Colonic mucosa (tissue), 4 donors: ENCODE results near the gene P2RX6. TPM values are rescaled to one million over a fixed set of nuclear protein-coding genes. Genes with fewer than 3 reads are reported as not detected.

Experiments
- DNase-seq: peaks from one replicate; pipeline ENCODE4 v3.0.0-alpha.2; 2020
- H3K27ac ChIP-seq: fragments of 200-600 bp; one replicate; pipeline ENCODE4 v1.8.0; 2021
- H3K27me3 ChIP-seq: fragments of 200-600 bp; one replicate; pipeline ENCODE4 v1.8.0; 2021
- H3K36me3 ChIP-seq: fragments of 200-600 bp; one replicate; pipeline ENCODE4 v1.8.0; 2021
- H3K4me1 ChIP-seq: fragments of 200-600 bp; one replicate; pipeline ENCODE4 v1.8.0; 2021; ENCODE audit warnings: mild to moderate bottlenecking
- H3K4me3 ChIP-seq: fragments of 200-600 bp; one replicate; pipeline ENCODE4 v1.8.0; 2021
- H3K9ac ChIP-seq, 2 donors: one replicate each; pipeline ENCODE4 v1.7.0; 2013; ENCODE audit warnings: control low read depth in 2 of 2, low read depth in 2 of 2, low read length in 2 of 2
- H3K9me3 ChIP-seq: fragments of 200-600 bp; one replicate; pipeline ENCODE4 v1.8.0; 2021
- intact Hi-C: fragments of 100-400 bp; cut with DNase I; formaldehyde crosslinking; loops from one replicate; pipeline ENCODE4 v1.14.1; 2022
- total RNA-seq, 2 donors: library from RNA; stranded (reverse); fragmentation: NEBNext Ultra II Directional in 1 of 2; extraction: Animal tissue kit (Norgen Biotek cat#: 25700) in 1 of 2; gene quantifications; one replicate each; pipeline ENCODE4 v1.2.1, GENCODE V29; 2021
- TF ChIP-seq, protein P1 (sequence below): fragments of 200-600 bp; IDR thresholded peaks from one replicate; pipeline ENCODE4 v1.8.0; 2022; ENCODE audit warnings: antibody characterized with exemption, mild to moderate bottlenecking
- donor health status: healthy.
- donor health status: DM: no; HTN: no; CAD: no.
- donor health status: DM: no; HTN: no; CAD: no.

The P2RX6 gene
- total RNA-seq, 2 donors from 2014 or later, result 0.27 to 0.62 TPM

DNA sequence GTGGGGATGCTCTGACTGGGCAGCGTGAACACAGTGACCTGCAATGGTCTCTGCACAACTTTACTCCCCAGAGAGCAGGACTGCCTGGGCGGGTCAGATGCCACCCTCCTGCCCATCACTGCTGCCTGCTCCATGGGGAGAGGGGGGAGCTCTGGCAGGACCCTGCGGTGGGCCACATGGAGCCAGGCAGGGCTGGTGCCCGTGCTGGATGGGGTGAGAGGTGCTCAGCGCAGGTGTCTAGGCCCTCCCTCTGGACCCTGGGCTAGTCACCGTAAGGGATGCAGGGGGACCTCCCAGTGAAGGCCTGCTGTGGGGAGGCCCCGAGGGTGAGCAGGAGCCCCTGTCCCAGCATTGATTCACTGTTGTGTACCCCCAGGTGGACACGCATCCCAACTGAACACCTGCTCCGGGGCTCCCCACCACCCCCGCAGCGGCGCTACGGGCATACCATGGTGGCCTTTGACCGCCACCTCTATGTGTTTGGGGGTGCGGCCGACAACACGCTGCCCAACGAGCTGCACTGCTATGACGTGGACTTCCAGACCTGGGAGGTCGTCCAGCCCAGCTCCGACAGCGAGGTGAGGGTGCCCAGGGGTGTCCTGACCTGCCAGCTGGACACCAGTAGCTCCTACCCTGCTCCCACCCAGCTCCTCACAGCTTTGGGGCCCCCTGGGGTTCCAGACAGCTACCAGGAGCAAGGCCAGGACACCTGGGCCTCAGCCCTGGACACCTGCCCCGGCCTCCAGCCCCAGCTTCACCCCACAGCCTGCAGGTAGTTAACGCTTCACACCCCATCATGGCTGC is 23.5 kb upstream of the P2RX6 start:
- Histone ChIP-seq H3K36me3 (no peaks in the 10 kb centered on the region), H3K9me3 (no peaks in the 10 kb centered on the region), H3K4me1 (no peaks in the 10 kb centered on the region), H3K9ac (no peak overlapping the region), H3K27me3 (no peaks in the 10 kb centered on the region), H3K4me3 (no peak overlapping the region), H3K27ac (no peak overlapping the region)
- intact Hi-C loops, result no loop called here
- TF ChIP-seq, protein P1, sequence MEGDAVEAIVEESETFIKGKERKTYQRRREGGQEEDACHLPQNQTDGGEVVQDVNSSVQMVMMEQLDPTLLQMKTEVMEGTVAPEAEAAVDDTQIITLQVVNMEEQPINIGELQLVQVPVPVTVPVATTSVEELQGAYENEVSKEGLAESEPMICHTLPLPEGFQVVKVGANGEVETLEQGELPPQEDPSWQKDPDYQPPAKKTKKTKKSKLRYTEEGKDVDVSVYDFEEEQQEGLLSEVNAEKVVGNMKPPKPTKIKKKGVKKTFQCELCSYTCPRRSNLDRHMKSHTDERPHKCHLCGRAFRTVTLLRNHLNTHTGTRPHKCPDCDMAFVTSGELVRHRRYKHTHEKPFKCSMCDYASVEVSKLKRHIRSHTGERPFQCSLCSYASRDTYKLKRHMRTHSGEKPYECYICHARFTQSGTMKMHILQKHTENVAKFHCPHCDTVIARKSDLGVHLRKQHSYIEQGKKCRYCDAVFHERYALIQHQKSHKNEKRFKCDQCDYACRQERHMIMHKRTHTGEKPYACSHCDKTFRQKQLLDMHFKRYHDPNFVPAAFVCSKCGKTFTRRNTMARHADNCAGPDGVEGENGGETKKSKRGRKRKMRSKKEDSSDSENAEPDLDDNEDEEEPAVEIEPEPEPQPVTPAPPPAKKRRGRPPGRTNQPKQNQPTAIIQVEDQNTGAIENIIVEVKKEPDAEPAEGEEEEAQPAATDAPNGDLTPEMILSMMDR, result no peak
- DNase-seq, result no peak

DNA sequence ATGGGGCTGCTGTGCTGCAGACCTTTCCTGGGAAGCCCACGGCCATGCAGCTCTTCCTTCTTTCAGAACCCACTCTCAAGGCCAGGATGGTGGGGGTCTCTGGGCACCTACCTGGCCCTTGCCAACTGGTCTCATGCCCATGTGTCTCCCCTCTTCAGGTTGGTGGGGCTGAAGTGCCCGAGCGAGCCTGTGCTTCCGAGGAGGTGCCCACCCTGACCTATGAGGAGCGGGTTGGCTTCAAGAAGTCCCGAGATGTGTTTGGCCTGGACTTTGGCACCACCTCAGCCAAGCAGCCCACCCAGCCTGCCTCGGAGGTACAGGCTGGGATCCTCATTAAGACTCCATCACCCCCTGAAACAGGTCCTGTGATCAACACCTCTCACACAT is 22.9 kb upstream of the P2RX6 start:
- Histone ChIP-seq H3K36me3 (no peaks in the 10 kb centered on the region), H3K4me1 (no peaks in the 10 kb centered on the region), H3K9me3 (no peaks in the 10 kb centered on the region), H3K9ac (no peak overlapping the region), H3K27me3 (no peaks in the 10 kb centered on the region), H3K27ac (no peak overlapping the region), H3K4me3 (no peak overlapping the region)
- DNase-seq, result no peak
- TF ChIP-seq, protein P1, result no peak
- intact Hi-C loops, result no loop called here

DNA sequence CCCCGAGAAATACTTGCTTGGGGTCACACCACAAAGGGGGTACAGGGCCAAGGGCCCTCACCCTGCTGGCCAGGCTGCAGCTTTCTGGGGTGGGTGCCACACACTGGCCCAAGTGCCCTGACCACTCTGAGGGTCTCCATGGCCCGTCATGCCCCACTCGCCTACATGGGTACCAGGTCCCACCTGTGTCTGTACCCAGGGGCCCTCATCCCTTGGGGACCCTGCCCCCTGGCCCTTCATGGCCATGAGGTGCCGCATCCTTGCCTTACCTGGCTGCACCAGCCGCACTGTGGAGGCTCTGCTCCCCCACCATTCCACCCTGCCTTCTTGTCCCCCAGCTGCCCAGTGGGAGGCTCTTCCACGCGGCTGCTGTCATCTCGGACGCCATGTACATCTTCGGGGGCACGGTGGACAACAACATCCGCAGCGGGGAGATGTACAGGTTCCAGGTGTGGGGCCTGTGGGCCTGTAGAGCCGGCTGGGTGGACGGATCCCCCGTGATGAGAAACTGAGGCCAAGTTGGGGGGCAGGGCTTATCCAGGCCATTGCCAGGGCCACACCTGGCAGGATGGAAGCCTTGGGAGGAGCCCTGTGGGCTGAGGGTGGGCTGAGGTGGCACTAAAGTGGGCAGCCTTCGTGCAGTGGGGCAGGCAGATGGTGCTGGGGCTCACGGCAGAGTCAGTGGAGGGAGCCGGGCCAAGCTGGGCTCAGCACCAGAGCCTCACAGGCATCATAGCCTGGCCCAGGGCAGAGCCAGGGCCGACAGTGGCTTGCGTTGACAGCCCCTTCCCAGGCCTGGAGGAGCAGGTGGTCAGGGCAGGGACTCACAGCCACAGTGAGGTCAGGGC is 22.3 kb upstream of the P2RX6 start:
- Histone ChIP-seq H3K4me3 (no peak overlapping the region), H3K4me1 (no peaks in the 10 kb centered on the region), H3K36me3 (no peaks in the 10 kb centered on the region), H3K9ac (no peak overlapping the region), H3K27ac (no peak overlapping the region), H3K9me3 (no peaks in the 10 kb centered on the region), H3K27me3 (no peaks in the 10 kb centered on the region)
- no peak for DNase-seq
- intact Hi-C loops, result no loop called here
- TF ChIP-seq, protein P1, result no peak

DNA sequence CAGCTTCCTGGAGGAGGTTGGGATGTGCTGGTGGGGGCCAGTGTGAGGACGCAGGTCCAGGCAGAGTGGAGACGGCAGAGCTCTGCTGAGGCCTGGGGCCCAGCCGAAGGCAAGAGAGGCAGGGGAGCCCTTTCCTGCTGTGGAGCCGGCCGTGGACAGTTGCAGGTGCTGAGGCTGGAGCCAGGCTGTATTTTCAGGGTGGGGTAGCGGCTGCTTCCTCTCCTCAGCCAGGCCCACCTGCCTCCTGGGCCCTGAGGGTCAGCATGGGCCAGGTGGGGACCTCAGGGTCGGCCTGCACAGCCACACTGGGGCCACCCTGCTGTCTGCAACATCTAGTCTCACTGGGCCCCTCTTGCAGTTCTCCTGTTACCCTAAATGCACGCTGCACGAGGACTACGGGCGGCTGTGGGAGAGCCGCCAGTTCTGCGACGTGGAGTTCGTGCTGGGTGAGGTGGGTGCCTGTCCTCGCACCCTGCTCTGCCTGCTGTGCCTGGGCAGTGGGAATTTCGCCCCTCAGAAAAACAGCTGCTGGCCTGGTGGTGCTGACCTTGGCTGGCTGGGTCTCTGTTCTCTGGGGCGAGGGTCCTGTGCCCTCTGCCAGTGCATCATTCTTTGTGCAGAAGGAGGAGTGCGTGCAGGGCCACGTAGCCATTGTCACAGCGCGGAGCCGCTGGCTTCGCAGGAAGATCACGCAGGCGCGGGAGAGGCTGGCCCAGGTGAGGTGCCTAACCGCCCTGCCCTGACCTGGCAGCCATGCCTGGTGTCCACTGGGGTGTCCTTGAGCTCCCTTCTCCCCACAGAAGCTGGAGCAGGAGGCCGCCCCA is 21.4 kb upstream of the P2RX6 start:
- Histone ChIP-seq H3K9me3 (no peaks in the 10 kb centered on the region), H3K9ac (no peak overlapping the region), H3K36me3 (no peaks in the 10 kb centered on the region), H3K27ac (no peak overlapping the region), H3K27me3 (no peaks in the 10 kb centered on the region), H3K4me3 (no peak overlapping the region), H3K4me1 (no peaks in the 10 kb centered on the region)
- intact Hi-C loops, result no loop called here
- DNase-seq, result no peak
- TF ChIP-seq, protein P1, result no peak
